Colonic mucosa (tissue), 4 donors: ENCODE data around the gene GALNT17. TPM values are rescaled to one million over a fixed set of nuclear protein-coding genes. Genes with fewer than 3 reads are reported as not detected.

ENCODE experiments used
- DNase-seq: peaks from one replicate; pipeline ENCODE4 v3.0.0-alpha.2; 2020
- H3K27ac ChIP-seq: fragments of 200-600 bp; one replicate; pipeline ENCODE4 v1.8.0; 2021
- H3K27me3 ChIP-seq: fragments of 200-600 bp; one replicate; pipeline ENCODE4 v1.8.0; 2021
- H3K36me3 ChIP-seq: fragments of 200-600 bp; one replicate; pipeline ENCODE4 v1.8.0; 2021
- H3K4me1 ChIP-seq: fragments of 200-600 bp; one replicate; pipeline ENCODE4 v1.8.0; 2021; ENCODE audit warnings: mild to moderate bottlenecking
- H3K4me3 ChIP-seq: fragments of 200-600 bp; one replicate; pipeline ENCODE4 v1.8.0; 2021
- H3K9ac ChIP-seq, 2 donors: one replicate each; pipeline ENCODE4 v1.7.0; 2013; ENCODE audit warnings: control low read depth in 2 of 2, low read depth in 2 of 2, low read length in 2 of 2
- H3K9me3 ChIP-seq: fragments of 200-600 bp; one replicate; pipeline ENCODE4 v1.8.0; 2021
- intact Hi-C: fragments of 100-400 bp; cut with DNase I; formaldehyde crosslinking; loops from one replicate; pipeline ENCODE4 v1.14.1; 2022
- total RNA-seq, 2 donors: library from RNA; stranded (reverse); fragmentation: NEBNext Ultra II Directional in 1 of 2; extraction: Animal tissue kit (Norgen Biotek cat#: 25700) in 1 of 2; gene quantifications; one replicate each; pipeline ENCODE4 v1.2.1, GENCODE V29; 2021
- TF ChIP-seq, protein P1 (sequence below): fragments of 200-600 bp; IDR thresholded peaks from one replicate; pipeline ENCODE4 v1.8.0; 2022; ENCODE audit warnings: antibody characterized with exemption, mild to moderate bottlenecking
- donor health status: healthy.
- donor health status: DM: no; HTN: no; CAD: no.
- donor health status: DM: no; HTN: no; CAD: no.

GALNT17 gene
- total RNA-seq, 2 donors from 2014 or later = 0.37 to 1.3 TPM

- Histone ChIP-seq H3K36me3 (no peaks in the 10 kb centered on the region), H3K9ac (no peak overlapping the region), H3K9me3 (no peaks in the 10 kb centered on the region), H3K4me3 (no peak overlapping the region), H3K27me3 (no peaks in the 10 kb centered on the region), H3K27ac (no peak overlapping the region), H3K4me1 (no peaks in the 10 kb centered on the region)
- TF ChIP-seq, protein P1, sequence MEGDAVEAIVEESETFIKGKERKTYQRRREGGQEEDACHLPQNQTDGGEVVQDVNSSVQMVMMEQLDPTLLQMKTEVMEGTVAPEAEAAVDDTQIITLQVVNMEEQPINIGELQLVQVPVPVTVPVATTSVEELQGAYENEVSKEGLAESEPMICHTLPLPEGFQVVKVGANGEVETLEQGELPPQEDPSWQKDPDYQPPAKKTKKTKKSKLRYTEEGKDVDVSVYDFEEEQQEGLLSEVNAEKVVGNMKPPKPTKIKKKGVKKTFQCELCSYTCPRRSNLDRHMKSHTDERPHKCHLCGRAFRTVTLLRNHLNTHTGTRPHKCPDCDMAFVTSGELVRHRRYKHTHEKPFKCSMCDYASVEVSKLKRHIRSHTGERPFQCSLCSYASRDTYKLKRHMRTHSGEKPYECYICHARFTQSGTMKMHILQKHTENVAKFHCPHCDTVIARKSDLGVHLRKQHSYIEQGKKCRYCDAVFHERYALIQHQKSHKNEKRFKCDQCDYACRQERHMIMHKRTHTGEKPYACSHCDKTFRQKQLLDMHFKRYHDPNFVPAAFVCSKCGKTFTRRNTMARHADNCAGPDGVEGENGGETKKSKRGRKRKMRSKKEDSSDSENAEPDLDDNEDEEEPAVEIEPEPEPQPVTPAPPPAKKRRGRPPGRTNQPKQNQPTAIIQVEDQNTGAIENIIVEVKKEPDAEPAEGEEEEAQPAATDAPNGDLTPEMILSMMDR = no peak
- intact Hi-C loops = no loop called here
- no peak for DNase-seq
These were observed 217.1 kb downstream of the GALNT17 start for GRCh38 chr7:71348821-71349681.

GRCh38 chr7:71349682-71350481, 217.9 kb downstream of the GALNT17 start:
- intact Hi-C loops = no loop called here
- Histone ChIP-seq H3K9me3 (no peaks in the 10 kb centered on the region), H3K36me3 (no peaks in the 10 kb centered on the region), H3K4me3 (no peak overlapping the region), H3K27me3 (no peaks in the 10 kb centered on the region), H3K4me1 (no peaks in the 10 kb centered on the region), H3K9ac (no peak overlapping the region), H3K27ac (no peak overlapping the region)
- DNase-seq = no peak
- TF ChIP-seq, protein P1 = no peak

- Histone ChIP-seq H3K9ac (no peak overlapping the region), H3K36me3 (no peaks in the 10 kb centered on the region), H3K4me3 (no peak overlapping the region), H3K9me3 (no peaks in the 10 kb centered on the region), H3K27ac (no peak overlapping the region), H3K27me3 (no peaks in the 10 kb centered on the region), H3K4me1 (no peaks in the 10 kb centered on the region)
- TF ChIP-seq, protein P1 = no peak
- intact Hi-C loops = no loop called here
- no peak for DNase-seq
These were observed 218.7 kb downstream of the GALNT17 start for GRCh38 chr7:71350680-71351079.

GRCh38 chr7:71354716-71355115, 222.8 kb downstream of the GALNT17 start:
- H3K27me3 ChIP-seq = no peaks in the 10 kb centered on the region
- no peaks in the 10 kb centered on the region for H3K36me3 ChIP-seq
- H3K9me3 ChIP-seq = no peaks in the 10 kb centered on the region
- H3K4me1 ChIP-seq = no peaks in the 10 kb centered on the region
- no peak overlapping the region for H3K4me3 ChIP-seq
- TF ChIP-seq, protein P1 = no peak
- H3K9ac ChIP-seq = no peak overlapping the region
- no peak overlapping the region for H3K27ac ChIP-seq
- intact Hi-C loops = no loop called here
- DNase-seq = no peak

DNA sequence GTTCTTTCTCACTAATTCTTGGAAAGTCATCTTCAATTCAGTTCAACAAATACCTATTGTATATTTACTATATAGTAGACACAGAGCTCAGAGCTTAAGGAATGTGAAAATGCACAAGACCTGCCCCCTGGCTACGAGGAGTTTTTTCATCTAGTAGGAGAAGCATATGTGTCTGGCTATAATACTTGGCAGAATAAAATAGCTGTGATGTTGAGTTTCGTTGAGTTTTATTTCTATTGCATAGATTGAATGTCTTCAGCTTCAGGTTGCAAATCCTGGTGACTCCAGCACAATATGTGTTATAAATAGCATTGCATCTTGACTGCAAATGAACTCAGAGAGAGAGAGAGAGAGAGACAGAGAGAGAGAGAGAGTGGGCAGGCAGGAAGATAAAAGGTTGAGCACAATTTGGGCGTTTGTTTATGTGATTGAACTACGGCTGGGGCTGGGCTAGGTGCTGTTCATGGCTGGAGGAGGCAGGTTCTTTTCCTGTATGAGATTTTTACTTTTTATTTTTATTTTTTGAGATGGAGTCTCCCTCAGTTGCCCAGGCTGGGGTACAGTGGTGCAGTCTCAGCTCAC, 229.6 kb downstream of the GALNT17 start:
- H3K9me3 ChIP-seq = no peaks in the 10 kb centered on the region
- H3K36me3 ChIP-seq = no peaks in the 10 kb centered on the region
- H3K4me3 ChIP-seq = no peak overlapping the region
- H3K9ac ChIP-seq = no peak overlapping the region
- H3K4me1 ChIP-seq = no peaks in the 10 kb centered on the region
- DNase-seq = no peak
- no peak overlapping the region for H3K27ac ChIP-seq
- TF ChIP-seq, protein P1 = no peak
- H3K27me3 ChIP-seq = no peaks in the 10 kb centered on the region
- intact Hi-C loops = no loop called here
